Epithelial cell of prostate (primary cell): ENCODE results near the gene PTGS1.
"Not testable (repeated sequence)": the region's sequence is repeated elsewhere in the genome, so short reads cannot be mapped to it uniquely, and the experiment has no call there.

Source experiments
- DNase-seq: peaks from one replicate; pipeline ENCODE4 v3.0.0-alpha.2; 2011; ENCODE audit warnings: low read depth, low spot score
- H3K27ac ChIP-seq: fragments of 450-650 bp; 2 replicates; pipeline ENCODE4 v1.5.1; 2017; ENCODE audit warnings: mild to moderate bottlenecking

PTGS1 gene

DNA sequence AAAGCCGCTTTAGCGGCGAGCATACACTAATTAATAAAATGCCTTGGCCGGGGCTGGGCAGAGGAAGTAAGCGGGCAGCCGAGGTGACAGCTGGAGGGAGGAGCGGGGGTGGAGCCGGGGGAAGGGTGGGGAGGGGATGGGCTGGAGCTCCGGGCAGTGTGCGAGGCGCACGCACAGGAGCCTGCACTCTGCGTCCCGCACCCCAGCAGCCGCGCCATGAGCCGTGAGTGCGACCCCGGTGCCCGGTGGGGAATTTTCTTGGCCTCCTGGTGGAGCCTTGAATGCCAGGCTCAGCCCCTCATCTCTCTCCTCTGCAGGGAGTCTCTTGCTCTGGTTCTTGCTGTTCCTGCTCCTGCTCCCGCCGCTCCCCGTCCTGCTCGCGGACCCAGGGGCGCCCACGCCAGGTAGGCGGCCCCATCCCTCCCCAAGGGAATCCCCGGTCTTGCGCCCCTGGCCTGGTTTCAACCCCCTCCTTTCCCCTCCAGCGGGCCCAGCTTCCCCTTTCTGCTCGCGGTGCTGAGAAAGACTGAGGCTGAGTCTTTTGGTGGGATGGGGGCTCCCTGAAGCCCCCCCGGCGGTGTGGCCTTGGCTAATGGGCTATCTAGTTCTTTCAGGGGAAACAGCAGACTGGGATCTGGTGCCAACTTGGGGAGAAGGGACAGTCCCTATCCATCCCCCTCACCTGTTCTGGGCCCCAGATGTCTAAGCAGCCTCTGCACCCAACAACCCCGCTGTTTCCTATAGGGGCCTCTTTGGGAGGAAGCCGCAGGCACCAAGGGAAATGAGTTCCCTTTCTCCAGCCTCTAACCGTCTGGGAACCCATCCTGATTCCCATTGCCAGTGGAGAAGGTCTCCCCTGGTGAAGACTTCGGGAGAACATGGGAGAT, at the start of gene PTGS1:
TSS of gene PTGS1 (plus strand) at position 156 of the 887 bp plus-strand sequence. CDS start at position 217, 61 bp downstream.
- no peak for DNase-seq
- no peak within 1 kb of the TSS for H3K27ac ChIP-seq

DNA sequence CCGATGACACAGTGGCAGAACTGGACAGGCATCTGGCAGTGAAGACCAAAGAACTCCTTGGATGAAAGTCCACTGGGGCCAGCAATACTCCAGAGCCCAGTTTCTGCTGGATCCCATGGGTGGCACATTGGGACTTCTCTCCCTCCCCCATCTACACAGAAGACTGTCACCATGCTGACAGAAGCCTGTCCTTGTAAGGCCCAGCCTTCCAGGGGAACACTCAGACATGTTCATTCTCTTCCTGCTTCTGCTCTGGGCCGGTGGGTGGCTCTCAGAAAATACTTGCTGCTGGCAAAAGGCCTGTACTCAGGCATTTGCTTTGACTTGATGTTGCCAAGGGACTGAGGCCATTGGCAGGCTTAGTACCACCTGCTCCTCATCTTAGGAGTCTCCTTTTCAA, 48.3 kb upstream of the PTGS1 start:
- DNase-seq = no peak

DNA sequence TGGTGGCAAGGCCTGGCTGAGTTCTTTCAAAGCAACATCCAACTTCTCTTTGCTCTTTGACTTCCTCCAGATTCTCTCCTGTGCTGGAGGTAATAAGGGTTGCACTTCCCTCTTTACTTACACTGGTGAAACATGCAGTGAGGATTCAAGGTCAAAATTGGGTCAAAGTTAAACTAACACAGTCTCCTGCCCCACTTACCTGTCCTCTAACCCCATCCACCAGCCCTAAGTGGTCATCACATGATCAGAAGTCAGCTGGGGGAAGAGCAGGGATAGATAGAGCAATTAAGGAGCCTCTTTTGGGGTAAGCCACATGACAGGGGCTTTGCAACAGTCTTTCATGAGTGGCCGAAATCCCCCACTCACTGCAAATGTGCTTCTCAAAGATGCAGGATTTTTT, 46.2 kb upstream of the PTGS1 start:
- H3K27ac ChIP-seq, DNase-seq: not testable (repeated sequence)

More for the DNA sequence above, 48.3 kb upstream of the PTGS1 start:
- H3K27ac ChIP-seq = no peak overlapping the region

DNA sequence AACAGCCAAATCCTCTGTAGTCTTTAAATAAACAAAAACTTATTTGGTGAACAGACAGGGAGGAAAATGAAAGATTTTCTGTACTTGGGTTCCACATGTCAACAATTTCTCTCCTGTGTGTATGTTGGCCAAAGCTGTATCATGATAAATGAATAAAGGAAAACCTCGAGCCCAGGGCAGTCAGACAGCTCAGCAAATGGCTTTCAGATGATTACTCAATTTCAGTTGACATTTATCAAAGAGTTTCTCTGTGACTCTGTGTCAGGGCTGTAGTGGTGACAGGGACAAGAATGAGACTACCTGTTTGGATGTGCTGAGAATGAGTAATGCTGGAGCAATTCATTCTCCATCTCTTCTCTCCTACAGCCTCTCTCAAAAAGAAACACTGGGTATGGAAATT, 45.7 kb upstream of the PTGS1 start:
- no peak overlapping the region for H3K27ac ChIP-seq
- DNase-seq = no peak

DNA sequence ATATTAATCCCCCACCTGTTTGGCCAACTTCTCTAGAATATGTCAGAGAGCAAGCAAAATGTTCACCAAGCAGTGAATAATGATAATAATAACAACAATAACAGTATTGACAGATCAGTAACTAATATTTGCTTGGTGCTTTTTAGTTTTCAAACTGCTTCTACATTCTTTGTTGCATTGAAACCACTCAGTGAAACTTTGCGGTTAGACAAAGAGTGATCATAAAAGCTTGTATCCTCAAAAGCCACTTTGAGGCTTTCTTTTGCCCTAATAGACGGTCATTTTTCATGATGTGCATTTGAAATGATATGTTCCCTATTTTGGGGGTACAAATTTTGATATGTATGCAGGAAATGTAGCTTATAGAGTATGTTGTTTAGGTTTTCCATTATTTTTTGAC, 43.6 kb upstream of the PTGS1 start:
- H3K27ac ChIP-seq = no peak overlapping the region
- DNase-seq = no peak

DNA sequence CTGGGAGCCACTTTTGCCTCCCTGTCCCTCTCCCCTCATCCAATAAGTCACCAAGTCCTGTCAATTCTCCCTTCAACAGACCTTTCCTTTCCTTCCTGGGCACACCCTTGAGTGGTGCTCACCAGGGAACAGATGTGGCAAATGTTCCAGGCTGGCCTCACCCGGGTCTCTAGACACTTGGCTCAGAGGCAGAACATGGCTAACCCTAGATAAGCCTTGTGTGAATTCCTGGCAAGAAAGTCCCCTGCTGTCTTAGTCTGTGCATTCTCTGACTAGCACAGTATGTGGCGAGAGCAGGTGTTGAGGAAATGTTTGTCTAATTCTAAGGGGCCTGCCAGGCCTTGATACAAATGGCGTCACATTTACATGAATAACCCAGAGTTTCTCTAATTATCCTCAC, 41.2 kb upstream of the PTGS1 start:
- no peak for DNase-seq

DNA sequence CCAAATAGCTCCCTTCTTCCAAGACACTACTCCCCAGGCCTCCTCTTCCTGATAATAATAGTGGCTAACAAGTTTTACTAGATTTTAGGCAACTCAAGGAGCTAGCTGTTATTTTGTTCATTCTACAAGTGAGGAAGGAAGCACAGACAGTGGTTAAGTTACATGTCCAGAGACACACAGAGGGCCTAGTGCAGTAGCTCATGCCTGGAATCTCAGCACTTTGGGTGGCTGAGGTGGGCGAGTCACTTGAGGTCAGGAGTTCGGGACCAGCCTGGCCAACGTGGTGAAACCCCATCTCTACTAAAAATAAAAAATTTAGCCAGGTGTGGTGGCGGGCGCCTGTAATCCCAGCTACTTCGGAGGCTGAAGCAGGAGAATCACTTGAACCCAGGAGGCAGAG, 40.4 kb upstream of the PTGS1 start:
- DNase-seq = not testable (repeated sequence)

More for the DNA sequence above, 41.2 kb upstream of the PTGS1 start:
- H3K27ac ChIP-seq = no peak overlapping the region

DNA sequence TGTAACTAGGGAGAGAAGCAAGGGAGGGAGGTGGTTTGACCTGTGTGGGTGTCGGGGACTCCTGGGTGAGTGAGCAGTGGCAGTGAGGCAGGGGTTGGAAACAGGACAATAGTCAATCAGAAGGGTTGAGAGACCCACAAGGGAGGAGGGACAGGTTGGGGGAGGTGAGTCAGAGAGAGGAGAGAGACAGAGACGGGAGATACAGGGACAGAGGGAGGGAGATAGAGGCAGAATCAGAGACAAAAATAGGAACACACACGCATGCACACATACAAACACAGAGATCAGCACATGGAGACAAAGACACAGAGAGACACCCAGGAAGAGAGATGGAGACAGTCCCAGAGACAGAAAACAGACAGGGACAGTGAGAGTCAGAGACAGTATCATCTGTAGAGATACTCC, 39.3 kb upstream of the PTGS1 start:
- no peak for DNase-seq
- no peak overlapping the region for H3K27ac ChIP-seq

More for the DNA sequence above, 40.4 kb upstream of the PTGS1 start:
- H3K27ac ChIP-seq = not testable (repeated sequence)

DNA sequence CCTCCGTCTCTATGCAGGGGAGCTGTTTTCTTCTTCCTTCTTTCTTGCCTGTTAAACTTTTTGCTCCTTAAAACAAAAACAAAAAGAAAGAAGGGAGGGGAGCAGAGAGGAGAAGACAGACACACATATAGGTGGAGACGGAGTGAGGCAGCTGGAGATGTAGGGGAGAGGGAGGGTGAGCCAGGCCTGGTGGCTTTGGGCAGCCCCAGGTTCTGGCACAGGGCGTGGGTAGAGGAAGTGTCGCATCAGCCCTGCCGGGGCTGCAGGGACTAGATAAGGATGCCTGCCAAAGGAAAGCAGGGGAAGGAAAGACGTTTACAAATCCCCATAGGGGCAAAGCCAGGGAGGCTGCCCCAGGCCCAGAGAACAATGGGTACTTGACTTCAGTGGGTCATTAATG, 38.7 kb upstream of the PTGS1 start:
- no peak overlapping the region for H3K27ac ChIP-seq
- no peak for DNase-seq

DNA sequence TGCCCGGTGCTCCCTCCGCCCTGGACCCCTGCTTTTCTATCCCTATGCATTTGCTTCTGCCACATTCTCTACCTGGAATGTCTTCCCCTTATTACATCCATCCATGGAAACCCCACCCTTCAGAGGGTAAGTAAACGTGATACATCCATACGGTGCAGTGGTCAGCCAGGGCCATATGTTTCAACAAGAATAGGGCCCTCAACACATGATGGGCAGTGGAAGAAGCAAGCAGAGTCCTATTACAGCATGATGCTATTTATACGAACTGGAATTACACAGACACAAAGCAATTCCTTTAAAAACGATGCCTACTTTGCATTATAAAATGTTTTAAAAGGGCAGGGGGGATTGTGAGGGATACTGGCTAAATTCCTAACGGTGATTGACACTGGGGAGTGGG, 38.2 kb upstream of the PTGS1 start:
- H3K27ac ChIP-seq = no peak overlapping the region
- no peak for DNase-seq

DNA sequence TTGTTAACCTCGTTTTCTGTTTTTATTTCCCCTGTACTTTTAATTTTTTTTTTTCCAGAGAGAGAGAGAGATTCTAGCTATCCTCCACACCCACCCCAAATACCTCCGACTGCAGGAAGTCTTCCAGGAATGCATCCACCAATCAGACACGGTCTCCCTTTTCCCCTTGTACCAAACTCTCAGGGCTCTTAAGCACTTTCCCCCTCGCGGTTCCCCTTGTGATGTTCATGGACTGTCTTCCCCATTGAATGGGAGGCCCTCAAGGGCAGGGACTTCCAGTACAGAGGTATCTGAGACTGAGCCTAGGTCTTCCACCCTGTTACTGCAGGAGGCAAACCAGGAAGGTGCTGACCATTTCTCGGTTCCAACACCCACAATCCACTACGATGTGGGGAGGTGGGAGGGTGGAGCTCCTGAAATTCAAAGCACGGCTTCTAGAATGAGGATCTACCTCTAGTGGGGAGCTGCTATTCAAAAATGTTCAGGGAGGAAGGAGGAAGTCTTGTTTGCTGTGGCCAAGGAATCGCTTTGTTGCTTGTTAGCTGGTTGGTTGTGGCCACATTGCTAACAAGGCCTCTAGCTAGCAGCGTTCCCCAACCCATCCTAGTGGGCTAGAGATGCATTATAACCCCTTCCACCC, 37.5 kb upstream of the PTGS1 start:
- H3K27ac ChIP-seq = no peak overlapping the region
- no peak for DNase-seq

DNA sequence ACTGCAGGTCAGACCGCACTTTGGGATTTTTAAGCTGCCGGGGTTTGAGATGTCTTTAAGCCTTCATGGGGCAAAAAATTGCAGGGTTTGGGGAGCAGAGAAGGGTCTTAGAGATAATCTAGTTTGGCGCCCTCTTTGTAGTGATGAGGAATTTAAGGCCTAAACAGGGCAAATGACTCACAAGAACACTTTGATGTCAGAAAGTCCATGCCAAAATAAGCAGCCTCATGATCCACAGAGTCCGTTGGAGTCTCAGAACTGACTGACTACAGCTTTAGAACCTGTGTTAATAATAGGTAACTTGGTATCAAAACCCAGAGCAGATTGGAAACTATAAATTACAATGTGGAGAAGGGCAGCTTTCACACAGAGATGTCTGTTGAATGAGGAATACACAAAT, 35.9 kb upstream of the PTGS1 start:
- no peak for DNase-seq
- H3K27ac ChIP-seq = no peak overlapping the region

DNA sequence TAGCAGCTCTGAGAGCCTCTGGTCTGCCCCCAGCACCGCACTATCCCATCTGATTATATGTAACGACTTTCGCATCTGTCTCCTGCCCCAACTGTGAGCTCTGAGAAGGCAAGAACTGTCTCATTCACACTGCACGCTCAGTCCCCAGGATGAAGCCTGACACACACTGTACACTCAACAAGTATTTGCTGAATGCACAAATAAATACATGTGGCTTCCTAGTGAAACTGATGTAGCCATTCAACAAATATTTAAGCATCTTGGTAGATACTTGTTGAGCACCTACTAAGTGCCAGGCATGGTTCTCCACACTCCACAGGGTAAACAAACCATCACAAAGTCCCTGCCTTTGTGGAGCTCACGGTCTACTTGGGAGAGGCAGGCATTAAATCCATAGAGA, 34.6 kb upstream of the PTGS1 start:
- DNase-seq = no peak
- H3K27ac ChIP-seq = no peak overlapping the region

DNA sequence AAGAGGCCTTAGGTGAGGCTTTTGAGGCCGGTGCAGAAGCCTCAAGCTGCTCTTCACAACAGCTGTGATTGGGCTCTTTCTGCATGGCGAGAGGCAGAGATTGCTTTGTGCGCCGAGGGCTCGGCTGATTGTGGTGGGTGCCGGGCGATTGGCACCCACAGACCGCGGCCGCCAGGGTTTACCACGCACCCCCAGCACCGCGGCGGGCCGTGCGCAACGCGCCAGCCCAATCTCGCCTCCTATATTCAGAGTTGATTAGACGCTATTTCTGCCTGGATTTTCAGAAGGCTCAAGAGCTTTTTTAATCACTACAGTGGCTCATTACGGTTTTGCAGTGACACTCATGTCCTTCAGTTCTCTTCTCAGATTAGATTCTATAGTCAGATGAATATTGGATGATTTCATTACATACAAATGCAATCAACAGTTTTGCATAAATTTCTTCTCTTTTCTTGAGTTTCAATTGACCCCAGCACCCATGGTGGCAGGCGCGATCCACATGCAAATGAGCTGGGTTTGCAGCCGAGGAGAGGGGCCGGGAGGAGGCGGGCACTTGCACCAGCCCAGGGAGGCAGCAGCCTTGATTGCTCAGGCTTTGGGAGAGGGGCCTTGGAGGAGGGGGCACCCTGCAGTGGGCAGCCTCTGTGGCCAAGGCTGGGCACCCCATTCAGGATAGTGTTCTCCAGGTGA, 33.8 kb upstream of the PTGS1 start:
- no peak overlapping the region for H3K27ac ChIP-seq
- no peak for DNase-seq

DNA sequence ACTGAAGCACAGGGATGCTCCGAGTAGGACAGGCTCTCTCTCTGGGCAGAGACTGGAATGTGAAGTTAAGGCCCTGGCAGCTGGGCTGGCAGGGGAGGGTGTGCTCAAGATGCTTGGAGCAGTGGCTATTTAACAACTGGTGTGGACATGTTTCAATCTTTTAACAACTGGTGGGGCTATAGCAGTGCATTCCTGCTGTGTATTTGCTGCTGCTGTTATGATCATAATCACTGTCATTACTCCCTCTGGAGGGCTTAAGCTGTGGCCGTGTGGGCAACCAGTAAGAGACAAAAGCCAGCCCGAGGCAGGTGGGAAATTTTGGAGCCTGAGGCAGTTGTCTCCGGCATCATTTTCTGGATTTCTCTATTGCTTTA, 33.3 kb upstream of the PTGS1 start:
- H3K27ac ChIP-seq = no peak overlapping the region
- DNase-seq = no peak

DNA sequence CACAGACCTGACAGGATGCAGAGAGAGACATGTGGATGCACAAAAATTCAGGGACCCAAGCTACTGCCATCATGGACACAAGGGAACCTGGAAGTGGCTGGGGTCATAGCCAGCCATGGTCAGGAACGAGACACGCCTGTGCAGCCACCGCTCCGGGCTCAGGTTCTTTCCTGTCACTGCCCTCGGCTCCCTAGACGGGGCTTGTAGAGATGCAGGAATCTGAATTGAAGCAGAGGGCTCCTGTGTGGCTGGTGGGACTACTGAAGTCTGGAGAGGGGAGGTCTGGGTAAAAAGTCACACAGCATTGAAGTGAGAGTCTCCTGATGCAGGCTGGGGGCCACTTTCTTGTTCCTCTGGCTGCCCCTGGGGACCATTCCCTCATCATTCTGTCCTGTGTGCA, 32.3 kb upstream of the PTGS1 start:
- H3K27ac ChIP-seq = no peak overlapping the region
- no peak for DNase-seq

DNA sequence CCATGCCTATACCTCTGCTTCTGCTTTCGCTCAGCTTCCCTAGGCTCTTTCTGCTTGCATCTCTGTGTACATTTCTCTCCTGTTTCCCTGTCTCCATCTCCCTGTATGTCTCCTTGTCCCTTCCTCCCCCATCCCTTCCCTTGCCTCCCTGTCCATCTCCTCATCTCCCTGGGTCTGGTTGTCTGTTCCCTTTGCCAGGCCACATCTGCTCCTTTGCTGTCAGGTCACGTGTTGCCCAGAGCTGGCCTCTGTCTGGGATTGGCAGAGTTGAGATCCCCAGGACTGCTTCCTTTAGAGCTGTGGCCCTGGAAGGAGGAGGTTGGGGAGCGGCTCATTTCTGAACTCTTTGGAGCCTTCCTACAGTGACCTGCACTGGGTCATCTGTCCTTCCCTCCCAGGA, 31.8 kb upstream of the PTGS1 start:
- no peak for DNase-seq
- no peak overlapping the region for H3K27ac ChIP-seq

DNA sequence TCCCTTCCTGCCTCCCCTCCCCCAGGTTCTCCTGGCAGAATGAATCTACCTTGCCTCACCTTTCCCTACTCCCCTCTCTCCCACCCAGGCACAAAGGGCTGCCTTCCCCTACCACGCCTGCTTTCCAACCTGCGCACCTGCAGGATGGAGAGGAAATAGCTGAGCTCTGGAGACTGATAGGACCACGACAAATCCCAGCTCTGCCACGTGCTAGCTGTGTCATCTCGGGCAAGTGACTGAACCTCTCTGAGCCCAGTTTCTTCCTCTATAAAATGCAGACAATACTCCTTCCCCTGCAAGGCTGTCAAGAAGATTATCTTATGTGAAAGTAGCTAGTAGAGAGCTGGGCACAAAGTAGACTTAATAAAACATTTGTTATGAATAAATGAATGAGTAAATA, 31.2 kb upstream of the PTGS1 start:
- no peak for DNase-seq
- H3K27ac ChIP-seq = no peak overlapping the region

DNA sequence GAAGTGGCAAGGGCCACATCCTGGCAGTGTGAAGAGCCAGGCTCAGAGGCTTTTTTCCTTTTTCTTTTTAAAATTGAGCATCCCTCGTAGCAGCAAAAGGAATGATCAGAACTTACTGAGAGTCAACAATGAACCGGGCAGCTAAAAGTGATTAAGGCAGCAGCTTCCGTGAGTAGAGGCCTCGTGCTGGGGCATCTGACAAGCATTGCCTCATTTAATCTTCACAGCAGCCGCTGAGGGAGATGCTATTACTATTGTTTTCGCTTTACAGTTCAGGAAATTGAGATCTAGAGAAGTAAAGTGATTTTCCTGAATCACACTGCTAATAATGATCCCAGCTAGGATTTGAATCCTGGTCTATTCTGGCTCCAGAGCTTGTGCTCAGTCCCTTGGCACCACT, 30.7 kb upstream of the PTGS1 start:
- no peak for DNase-seq
- no peak overlapping the region for H3K27ac ChIP-seq

DNA sequence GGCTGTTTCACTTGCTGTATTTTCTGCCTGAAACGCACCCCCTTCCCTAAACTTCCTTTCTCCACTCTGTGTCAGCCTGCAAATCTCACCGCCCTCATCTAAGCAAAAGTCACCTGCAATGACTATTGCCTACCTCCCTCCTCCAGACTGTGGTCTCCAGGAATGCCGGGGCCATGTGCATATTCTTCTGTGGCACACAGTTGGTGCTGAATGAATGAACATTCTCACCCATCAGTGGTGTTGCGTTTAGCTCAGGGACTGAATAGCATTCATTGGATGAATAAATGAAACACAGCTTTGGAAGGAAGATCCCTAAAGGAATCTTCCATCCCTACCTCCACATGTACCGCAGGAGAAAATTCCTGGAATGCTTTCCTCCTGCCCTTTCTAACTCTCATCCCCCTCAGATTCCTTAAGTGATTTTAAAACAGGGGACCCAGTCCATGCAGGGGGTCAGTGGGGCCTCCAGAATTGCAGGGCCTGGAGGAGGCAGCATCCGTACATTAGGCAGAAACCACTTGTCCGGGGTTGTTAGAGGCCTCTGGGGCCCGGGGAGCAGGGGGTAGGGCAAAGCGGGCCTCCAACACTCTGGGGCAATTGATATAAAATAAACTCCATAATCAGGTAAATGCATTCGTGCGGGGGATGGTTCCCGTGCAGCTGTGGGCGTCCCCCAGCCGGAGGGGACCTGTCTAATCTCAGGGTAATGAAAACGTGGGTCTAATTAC, 28.3 kb upstream of the PTGS1 start:
- no peak overlapping the region for H3K27ac ChIP-seq
- DNase-seq = no peak
